ENCODE measurements around the gene SYNRG.
A peak's percentile ranks its signal among the peaks of the same experiment; 100 is the strongest.

The SYNRG gene

DNA sequence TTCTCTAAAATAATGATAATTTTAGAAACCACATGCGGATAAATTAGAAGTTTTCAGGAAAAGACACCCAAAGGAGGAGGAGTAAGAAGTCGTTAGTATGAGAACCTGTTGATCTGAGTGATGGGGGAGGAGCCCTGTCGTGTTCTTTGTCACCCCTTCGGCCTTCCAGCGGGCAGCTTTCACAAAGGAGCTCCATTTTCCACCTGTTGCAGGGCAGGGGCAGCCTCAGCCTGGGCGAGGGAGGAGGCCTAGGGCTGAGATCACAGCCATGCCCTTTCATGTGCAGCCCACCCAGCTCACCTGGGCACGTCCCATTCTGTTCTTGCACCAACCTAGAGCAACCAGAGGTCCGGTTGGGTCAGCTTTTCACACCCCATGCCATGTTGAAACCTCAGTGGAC is 114.2 kb downstream of the SYNRG start:
- no peak for DNase-seq (ENCODE audit: low read depth)

DNA sequence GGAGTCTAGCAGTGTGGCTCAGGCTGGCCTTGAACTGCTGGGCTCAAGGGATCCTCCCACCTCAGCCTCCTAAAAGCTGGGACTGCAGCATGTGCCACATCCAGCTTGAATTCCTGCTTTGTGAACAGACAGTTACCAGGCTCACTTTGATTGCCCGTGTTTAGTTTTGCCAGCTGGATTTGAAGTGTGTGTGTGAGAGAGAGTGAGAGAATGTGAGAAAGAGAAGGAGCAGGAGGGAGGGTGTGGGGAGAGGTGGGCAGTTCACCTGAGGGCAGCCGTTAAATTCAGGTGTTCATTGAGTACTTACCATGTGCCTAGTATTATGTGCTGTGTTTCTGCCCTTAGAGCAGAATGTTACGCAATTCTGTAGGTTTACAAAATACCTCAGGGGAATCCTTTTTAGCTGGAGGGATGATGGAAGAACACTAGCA is 114.8 kb downstream of the SYNRG start:
- DNase-seq (ENCODE audit: low read depth), result no peak

DNA sequence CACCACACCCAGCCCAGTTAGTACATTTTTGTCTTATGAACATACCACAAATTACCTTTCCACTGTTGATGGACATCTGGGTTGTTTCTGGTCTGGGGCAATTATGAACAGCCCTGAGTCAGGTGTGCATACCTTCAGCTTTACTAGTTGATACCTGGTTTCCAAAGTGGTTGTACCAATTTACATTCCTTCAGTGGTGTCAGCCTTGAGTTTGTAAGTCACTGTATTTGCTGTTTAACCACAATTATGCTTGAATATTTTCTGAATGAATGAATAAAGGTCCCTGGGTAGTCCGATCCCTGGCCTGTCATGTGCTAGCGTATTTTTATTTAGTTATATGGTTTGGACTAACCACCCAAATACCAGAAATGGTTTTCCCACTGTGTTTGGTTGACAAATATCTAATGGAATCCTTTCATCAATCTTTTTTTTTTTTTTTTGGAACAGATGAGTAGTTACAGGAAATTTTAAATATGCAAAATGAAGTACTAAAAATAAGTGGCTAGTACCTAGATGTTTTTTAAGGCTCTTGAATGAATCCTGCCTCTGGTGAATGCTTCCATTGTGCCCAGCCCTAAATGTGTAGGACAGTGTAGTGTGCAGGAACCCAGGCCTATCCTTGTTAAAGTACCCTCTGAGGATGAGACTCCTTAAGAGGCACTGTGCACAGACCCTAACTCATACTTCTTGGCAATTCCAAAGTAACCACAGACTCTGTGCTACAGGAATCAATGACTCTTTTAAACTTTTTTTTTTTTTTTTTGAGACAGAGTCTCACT is 115.8 kb downstream of the SYNRG start:
- DNase-seq (ENCODE audit: low read depth), result no peak

DNA sequence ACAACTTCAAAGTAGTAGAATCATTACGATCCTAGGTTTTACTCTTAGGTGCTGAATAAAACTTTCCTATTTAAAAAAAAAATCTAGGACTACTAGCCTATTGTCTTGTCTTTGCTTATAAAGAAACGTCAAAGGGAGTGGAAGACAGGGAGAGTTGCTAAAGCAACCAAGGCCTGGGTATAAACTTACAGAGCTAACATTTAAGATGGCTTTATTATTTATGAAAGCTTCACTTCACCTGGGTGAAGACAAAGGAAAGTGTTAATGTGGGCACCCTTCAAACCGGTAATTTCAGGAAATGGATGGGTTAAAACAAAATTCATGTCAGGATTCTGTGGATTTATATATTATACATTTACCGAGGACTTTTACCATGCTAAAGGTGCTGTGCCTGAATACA is 117.1 kb downstream of the SYNRG start:
- DNase-seq (ENCODE audit: low read depth), result no peak

DNA sequence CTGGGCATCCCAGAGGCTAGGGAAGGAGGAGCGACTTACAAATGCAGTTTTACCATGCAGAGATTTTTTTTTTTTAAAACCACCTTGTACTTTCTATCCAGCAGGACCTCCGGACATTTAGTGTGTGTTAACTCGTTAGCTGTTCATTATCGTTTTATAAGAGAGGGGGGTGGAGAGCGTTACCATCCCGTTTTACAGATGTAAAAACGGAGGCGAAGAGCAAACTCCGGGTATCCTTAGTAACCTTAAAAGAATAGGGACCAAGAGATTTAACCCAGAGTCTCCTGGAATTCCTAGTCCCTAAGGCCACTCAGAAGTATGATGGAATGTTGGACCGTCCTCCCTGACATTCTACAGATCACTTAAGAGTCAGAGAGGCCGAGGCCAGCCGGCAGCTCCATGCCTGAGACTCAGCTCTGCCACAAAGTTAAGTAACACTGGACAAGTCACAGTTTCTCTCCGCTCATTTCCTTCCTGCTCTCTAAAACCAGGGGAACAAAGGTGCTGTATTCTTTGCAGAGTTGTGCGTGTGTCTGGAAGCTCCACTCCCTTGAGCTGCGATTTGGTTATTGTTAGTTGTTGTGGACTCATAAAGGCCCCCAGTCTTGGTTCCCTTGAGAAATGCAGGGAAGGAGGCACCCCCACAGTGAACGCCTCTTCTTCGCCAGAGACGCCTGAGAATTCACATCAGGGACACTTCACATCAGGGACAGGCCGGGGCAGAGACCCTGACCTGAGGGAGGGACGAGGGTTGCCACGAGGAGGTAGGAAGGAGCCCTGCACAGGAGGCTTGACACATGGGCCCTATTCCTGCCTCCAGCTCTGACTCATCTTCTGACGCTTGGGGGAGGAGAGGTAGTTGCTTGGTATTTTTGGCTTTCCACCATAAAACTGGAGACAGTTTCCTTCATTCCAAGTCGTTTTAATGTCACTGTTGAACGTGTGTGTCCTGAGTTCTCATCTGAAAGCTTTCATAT is 118.3 kb downstream of the SYNRG start:
- DNase-seq (ENCODE audit: low read depth), result no peak

DNA sequence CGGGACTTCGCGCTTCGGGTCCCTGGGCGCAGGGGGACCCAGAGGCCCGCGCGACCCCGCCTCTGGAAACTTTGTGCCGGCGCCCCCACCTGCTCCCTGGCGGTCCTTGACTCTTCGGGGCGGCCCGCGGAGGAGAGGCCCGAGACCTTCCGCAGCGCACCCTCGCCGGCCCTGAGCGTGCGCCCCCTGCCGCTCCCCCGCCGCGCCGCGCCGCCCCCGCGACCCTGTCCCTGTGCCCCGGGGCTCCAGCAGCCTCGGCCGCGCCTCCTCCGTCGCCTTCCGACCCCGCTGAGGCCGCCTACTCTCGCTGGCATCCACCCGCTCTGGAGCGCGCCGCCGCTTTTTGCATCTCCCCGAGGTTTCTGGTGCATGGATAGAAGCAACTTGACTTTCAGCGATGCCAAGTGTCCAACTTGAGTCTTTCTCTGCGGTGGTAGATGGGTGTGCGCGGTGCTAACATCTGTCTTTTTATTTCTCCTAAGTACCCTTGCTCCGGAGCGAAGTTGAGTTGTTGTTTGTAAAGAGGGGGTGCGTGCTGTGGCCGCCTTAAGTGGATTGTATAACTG is 119.1 kb downstream of the SYNRG start:
- peak; percentile 61 for DNase-seq (ENCODE audit: low read depth)

DNA sequence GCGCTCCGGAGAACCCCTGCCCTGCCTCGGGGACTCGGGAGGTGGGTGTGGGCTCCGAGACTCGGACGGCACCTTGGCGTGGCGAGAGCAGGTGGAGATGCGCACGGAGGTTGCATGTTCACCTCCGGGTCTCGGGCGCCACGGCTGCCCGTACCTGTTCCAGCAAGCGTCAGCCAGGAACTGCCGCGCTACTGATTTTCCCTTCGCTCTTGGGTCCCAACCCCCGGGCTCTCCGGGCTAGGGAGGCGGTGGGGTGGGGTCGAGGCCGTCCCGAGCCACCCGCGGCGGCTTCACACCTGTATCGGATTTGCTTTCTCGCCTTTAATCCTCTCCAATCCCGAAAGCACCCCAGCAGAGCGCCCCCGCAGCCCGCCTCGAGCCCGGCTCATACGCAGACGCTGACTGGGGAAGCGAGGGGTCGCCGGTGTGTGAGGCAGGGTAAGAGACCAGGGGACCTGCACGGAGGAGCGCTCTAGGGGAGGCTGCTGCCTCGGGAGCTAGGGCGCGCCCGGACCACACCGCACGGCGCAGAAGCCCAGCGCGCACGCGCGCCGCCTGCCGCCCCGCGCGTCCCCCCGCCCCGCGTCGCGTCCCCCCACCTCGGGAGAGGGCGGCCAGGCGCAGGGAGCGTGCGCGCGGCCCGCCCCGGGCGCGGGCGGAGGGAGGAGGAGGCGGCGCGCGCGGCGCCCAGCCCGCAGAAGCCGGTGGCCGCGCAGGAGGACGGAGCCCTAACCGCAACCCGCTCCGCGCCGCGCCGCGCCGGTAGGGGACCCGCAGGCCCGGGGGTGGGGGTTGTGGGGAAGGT is 119.8 kb downstream of the SYNRG start, which contains the start of gene DUSP14:
Gene DUSP14 (plus strand): TSS at position 695 of the 805 bp plus-strand sequence. CDS start 22,382 bp downstream, outside the sequence.
- peak; percentile 72 for DNase-seq (ENCODE audit: low read depth)

DNA sequence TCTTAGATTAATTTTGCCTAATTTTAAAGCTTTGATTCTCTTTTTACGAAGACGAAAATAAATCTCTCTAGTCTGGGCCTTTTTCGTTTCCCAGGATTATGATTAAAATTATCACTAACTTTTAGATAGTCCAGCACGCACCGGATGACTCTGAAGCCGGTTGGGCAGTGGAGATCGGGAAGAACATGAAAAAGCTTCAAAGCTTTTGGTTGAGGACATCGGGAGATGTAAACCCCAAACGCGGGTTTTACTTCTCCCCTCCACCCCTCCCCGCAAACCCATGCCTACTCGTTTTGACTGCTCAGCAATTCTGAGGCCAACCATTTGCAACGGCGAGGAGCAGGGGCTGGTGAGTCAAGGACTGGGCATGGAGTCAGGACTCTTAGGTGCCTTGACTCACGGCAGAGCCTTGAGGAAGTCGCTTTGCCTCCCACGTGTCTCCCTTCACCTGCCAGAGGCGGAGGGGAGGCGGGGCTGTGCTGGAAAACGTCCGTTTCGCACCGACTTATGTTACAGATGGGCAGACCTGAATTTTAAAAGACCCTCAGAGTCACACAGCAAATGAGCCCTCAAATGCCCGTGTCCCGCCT is 120.5 kb downstream of the SYNRG start:
- DNase-seq (ENCODE audit: low read depth), result peak; percentile 42

DNA sequence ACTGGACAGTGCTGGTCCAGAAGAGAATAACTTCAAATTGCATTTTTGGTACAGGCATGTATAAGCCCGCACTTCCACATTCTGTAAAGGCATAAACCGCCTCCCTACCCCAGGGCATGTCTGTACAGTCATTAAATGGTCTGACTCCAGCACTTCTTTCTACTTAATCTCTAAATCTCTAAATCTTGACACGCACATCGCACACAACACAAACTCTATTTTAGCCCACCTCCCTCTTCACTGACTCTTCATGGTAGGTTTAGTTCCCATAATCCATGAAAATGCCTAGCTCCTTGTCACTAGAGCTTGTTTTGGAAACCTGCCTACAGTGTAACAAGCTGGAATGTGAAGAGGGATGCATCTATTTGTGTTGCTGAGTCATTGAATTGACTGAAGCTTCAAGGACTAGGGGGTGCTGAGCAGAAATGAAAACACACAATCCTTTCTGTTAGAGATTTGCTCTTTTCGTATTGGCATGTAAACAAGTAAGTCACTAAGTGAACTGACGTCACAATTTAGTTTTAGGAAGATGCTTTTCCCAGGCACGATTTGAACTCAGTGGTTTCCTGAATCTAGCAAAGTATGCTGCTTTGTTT is 121.1 kb downstream of the SYNRG start:
- no peak for DNase-seq (ENCODE audit: low read depth)

DNA sequence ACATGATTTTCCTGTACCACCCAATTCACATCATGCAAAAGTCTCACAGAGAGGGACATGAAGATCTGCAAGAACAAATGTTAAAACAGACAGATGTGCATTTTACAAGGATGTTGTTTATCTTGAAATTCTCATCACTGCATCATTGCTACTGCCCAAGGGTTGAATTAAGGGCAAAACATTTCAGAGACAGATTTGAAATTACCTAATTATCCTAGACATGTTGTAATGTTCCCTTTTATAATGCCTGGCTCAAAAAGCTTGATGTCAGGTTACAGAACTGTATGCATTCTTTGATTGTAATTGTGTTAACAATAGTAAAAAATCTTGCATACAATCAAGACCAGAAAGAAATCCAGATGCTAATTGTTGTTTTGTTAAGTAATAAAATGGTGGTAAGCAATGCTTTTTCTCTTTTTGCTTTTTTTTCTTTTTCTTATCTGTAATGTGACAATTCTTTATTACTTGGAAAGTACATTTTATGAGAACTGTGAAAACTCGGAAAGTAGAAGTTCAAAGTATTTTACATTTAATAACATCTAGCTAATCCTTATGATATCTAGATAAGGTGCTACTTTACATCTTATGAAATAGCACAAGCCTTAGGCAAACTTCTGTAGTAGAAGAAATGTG is 123.2 kb downstream of the SYNRG start:
- no peak for DNase-seq (ENCODE audit: low read depth)

DNA sequence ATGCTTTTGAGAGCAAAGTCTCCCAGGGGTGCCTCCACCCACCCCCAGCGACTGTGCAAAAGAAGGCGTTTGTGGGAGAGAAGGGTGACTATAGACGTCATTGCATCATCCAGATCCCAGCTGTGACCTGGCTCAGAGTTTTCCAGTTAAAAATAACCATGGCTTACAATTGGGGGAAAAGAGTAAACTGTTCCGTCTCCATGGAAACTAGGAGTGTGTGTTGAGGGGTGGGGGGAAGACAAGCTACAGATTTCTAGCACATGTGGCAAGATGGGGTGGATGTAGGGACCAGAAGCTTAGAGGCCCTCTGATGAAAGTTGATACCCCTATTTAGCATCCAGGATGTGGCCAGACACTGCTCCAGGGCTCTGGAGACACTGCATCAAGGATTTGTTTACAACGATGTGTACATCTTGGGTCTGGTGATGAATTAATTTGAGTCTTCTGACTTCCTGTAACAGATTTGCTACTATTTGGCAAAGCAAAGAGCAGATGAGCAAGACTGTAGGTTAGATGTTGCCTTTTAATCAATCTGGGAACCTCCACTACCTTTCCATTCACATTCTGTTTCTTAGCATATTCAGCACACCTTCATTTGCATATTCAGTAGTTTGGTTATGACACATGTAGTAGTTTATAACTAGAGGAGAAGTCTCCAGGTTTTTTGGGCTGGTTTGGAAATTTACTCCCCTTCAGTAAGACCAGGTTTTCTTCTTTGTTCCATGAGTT is 125.7 kb downstream of the SYNRG start:
- no peak for DNase-seq (ENCODE audit: low read depth)

DNA sequence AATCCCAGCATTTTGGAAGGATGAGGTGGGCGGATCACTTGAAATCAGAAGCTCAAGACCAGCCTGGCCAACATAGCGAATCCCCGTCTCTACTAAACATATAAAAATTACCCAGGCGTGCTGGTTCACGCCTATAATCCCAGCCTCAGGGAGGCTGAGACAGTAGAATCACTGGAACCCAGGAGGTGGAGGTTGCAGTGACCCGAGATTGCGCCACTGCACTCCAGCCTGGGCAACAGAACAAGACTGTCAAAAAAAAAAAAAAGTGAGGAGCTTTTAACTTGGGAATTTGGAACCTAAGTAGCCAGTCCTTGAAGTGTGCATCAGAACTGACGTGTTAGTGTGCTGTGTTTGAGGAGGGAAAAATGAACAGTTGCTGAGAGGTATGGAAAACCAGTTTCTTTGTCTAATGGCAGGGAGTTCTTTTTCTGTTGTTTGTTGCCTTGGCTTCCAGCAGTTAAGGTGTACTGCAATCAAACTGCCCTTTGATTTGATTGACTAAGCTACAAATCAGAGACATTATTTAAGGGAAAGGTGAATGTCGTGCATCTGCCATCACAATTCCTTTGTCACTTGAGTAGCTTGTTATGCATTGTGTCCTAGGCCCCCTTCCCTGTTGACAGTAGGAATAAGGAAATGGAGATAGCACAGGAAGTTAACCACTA is 128.1 kb downstream of the SYNRG start:
- DNase-seq (ENCODE audit: low read depth), result no peak

DNA sequence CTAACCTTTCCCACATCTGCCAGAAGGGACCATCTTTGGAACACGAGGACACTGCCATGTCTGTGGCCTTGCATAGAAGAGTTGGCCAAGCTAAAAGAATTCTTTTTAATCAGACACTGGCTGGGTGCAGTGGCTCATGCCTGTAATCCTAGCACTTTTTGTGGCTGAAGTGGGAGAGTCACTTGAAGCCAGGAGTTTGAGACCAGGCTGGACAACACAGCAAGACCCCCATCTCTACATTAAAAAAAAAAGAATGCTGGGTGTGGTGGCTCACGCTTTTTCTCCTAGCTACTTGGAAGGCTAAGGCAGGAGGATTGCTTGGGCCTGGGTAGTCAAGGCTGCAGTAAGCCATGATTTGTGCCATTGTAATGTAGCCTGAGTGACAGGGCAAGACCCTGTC is 128.8 kb downstream of the SYNRG start:
- DNase-seq (ENCODE audit: low read depth), result no peak

DNA sequence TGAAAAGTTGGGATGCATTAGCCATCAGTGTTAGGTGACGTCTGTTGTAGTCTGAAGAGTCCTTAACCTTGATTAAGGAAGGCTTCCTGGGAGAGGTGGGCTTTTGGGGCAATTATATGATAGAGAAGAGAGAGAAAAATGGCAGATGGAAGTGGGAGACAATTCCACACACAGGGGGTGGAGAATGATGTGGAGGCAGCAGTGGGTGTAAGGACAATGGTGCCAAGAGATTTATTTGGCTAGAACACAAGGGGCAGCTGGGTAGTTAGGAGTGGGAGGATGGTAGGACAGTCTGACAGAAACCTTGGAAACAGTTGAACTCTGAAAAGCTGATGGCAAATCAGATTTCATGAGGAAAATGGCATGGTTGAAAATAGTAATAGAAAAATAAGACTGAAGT is 130.2 kb downstream of the SYNRG start:
- DNase-seq (ENCODE audit: low read depth), result no peak

DNA sequence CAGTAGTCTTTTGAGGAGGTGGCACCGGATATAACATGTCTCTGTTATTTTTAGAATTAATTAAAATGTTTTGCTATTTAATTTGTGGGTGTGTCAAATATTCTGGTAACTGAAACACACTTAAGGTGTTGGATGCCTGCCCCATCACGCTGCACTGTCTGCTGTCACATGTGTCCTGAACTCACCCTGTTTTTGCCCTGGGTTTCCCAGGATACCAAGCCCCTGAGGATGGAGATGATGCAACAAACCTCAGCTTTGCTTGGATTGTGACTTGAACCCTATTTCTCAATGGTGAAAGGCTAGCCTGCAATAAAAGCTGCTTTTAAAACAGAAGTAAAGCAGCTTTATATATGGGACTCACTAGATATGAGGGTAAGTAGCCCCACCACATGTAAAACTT is 131.0 kb downstream of the SYNRG start:
- DNase-seq (ENCODE audit: low read depth), result no peak

DNA sequence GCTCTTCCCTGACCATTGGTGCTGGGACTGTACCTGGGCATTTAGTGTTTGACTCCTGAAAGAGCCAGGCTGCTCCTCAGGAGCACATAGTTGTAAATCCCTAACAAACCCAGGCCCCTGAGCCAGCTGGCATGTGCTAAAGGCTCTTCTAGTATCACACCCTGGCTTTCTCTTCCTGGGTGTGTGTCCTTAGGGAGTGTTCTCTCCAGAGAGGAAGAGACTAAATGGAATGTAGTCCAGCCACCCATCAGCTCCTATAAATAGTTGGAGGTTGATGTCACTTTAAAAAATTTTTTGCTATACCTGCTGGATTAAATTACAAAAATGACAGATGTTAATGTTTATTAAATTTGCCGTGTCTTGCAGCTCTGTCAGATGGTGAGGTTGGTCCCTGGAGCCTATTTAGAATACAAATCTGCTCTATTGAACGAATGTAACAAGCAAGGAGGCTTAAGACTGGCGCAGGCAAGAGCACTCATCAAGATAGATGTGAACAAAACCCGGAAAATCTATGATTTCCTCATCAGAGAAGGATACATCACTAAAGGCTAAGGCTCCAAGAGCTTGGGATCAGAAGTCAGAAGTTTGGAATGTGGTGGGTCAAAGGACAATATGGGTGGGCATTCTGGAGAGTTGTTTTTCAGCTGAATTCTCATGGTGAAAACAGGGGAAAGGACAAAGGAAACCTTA is 132.6 kb downstream of the SYNRG start:
- no peak for DNase-seq (ENCODE audit: low read depth)

DNA sequence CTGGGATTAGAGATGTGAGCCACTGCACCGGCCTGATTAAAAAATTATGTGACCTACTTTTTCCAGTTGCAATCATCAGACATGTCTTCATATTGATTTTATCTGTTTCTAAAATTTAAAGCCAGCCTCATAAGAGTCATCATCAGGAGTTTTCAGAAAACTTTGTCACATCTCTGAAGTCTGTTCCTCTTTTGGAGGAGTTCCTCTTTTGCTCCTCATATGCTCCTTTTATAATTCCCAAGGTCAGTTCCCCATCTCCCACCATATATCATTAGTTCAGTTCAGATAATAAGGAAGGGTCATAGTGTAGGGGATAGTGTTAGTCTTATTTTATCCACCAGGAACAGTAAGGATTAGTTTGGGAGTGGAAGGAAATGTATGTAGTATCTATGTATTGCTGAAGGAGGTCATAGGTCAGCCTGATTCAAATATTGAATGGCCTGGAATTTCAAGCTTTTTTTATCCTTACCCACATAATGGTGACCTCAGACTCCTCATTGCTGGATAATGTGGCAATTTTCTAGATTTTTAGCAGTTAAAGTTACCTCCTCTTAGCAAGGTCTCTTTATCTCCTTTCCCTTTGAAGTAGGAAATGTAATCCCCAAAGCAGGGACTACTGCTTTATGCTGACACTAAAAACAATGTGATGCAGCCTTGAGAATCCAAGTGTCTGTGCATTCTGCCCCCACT is 133.3 kb downstream of the SYNRG start:
- no peak for DNase-seq (ENCODE audit: low read depth)

DNA sequence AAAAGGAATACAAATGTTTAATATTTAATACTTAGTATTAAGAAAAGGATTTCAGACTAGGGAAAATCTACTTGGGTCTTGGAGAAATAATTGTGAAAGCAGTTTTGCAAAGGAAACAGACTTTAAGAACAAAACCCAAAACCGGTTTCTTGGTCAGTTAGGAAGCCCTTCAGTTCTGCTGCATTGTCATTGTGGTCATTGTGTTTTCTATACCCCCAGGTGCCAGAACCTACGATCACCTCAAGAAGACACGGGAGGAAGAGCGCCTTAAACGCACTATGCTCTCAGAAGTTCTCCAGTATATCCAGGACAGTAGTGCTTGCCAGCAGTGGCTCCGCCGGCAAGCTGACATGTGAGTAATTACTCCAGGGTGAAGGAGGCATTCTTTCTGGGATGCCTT is 139.0 kb downstream of the SYNRG start:
- no peak for DNase-seq (ENCODE audit: low read depth)

All from activated T-cell treated with anti-CD3 and anti-CD28 coated beads for 1 hour (primary cell).